A673 (cell line): ENCODE measurements around the gene FSCN2. TPM values are rescaled to one million over a fixed set of nuclear protein-coding genes. Genes with fewer than 3 reads are reported as not detected.

Experiments
- BruUV-seq: library from RNA; stranded (reverse); fragments of 400-500 nt; replicated peaks from 2 replicates; lab custom pipeline; 2021; lab: Mats Ljungman, UMichigan
- CTCF ChIA-PET: fragments of 300-600 bp; sonication (Branson Sonifier 250); formaldehyde crosslinking; loops from one replicate; lab custom pipeline; 2022; ENCODE audit warnings: antibody characterized with exemption; lab: Charles Lee
- POLR2A ChIA-PET: fragments of 300-600 bp; sonication (Branson Sonifier 250); formaldehyde crosslinking; loops from one replicate; lab custom pipeline; 2022; ENCODE audit warnings: antibody characterized with exemption; ENCODE audit not compliant: low non-redundant PET; lab: Charles Lee
- DNase-seq: peaks from one replicate; pipeline ENCODE4 v3.0.0-alpha.2; 2015; ENCODE audit warnings: low spot score
- H3K27ac ChIP-seq: fragments of 200-600 bp; sonication (generic); 2 replicates; pipeline ENCODE4 v1.5.1; 2016; ENCODE audit warnings: mixed run types, low read depth, mild to moderate bottlenecking, mixed read lengths, antibody characterized with exemption, low read length; ENCODE audit not compliant: poor library complexity, severe bottlenecking
- H3K27me3 ChIP-seq: fragments of 200-600 bp; sonication (generic); replicated peaks from 2 replicates; pipeline ENCODE4 v1.6.1; 2017; ENCODE audit warnings: mixed run types, low read depth, mild to moderate bottlenecking, mixed read lengths, antibody characterized with exemption, low read length; ENCODE audit not compliant: insufficient read depth, poor library complexity
- H3K36me3 ChIP-seq: fragments of 200-600 bp; sonication (generic); 2 replicates; pipeline ENCODE4 v1.6.1; 2016; ENCODE audit warnings: mixed run types, mild to moderate bottlenecking, mixed read lengths, antibody characterized with exemption, low read length; ENCODE audit not compliant: insufficient read depth, poor library complexity, severe bottlenecking
- H3K4me1 ChIP-seq: fragments of 200-600 bp; sonication (generic); 2 replicates; pipeline ENCODE4 v1.6.1; 2017; ENCODE audit warnings: mixed run types, mild to moderate bottlenecking, mixed read lengths, antibody characterized with exemption, low read length; ENCODE audit not compliant: insufficient read depth, poor library complexity, severe bottlenecking
- H3K4me3 ChIP-seq: fragments of 200-600 bp; sonication (generic); 2 replicates; pipeline ENCODE4 v1.5.1; 2016; ENCODE audit warnings: low read depth, mixed run types, mild to moderate bottlenecking, mixed read lengths, low read length; ENCODE audit not compliant: poor library complexity, severe bottlenecking
- H3K9me3 ChIP-seq: fragments of 200-600 bp; sonication (generic); 2 replicates; pipeline ENCODE4 v1.6.1; 2016; ENCODE audit warnings: mixed run types, low read depth, mild to moderate bottlenecking, mixed read lengths, antibody characterized with exemption, low read length; ENCODE audit not compliant: poor library complexity, severe bottlenecking
- EZH2 ChIP-seq: fragments of 200-600 bp; sonication (generic); IDR thresholded peaks from 2 replicates; pipeline ENCODE4 v1.6.1; 2017; ENCODE audit warnings: borderline replicate concordance, low read depth, mild to moderate bottlenecking, mixed read lengths, antibody characterized with exemption, low read length; ENCODE audit not compliant: poor library complexity, severe bottlenecking
- intact Hi-C: fragments of 100-400 bp; cut with micrococcal nuclease; formaldehyde crosslinking; loops from one replicate; pipeline ENCODE4 v1.10.0; 2022; ENCODE audit not compliant: unreplicated experiment
- total RNA-seq: library from RNA; stranded (reverse); gene quantifications from 2 replicates; pipeline ENCODE4 v1.2.3, GENCODE V29; 2021
- TF ChIP-seq, protein P1 (sequence below): fragments of 300-800, 200-600 bp; sonication (generic); conservative IDR thresholded peaks from 2 replicates; pipeline ENCODE4 v1.5.1; 2017; ENCODE audit warnings: low read depth, mild to moderate bottlenecking, antibody characterized with exemption, low read length, moderate library complexity, mixed read lengths

The FSCN2 gene
- total RNA-seq, 1 experiment from 2014 or later: 0.26 TPM

DNA sequence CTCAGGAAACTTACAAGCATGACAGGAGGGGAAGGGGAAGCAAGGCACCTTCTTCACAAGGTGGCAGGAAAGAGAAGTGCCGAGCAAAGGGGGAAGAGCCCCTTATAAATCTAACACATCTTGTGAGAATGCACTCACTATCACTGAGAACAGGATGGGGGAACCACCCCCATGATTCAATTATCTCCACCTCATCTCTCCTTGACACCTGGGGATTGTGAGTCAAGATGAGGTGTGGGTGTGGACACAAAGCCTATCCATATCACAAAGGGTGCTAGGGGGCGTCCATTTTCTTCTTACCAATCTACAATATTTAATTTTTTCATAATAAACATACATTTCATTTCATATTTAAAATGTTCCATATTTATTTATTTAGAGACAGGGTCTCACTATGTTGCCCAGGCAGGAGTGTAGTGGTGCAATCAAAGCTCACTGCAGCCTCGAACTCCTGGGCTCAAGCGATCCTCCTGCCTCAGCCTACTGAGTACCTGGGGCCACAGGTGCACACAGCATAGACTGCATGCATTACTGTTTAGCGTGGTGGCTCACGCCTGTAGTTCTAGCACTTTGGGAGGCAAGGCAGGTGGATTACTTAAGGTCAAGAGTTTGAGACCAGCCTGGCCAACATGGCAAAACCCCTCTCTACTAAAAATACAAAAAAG lies 50.5 kb downstream of the FSCN2 start:
- TF ChIP-seq EZH2: no peak
- TF ChIP-seq, protein P1, sequence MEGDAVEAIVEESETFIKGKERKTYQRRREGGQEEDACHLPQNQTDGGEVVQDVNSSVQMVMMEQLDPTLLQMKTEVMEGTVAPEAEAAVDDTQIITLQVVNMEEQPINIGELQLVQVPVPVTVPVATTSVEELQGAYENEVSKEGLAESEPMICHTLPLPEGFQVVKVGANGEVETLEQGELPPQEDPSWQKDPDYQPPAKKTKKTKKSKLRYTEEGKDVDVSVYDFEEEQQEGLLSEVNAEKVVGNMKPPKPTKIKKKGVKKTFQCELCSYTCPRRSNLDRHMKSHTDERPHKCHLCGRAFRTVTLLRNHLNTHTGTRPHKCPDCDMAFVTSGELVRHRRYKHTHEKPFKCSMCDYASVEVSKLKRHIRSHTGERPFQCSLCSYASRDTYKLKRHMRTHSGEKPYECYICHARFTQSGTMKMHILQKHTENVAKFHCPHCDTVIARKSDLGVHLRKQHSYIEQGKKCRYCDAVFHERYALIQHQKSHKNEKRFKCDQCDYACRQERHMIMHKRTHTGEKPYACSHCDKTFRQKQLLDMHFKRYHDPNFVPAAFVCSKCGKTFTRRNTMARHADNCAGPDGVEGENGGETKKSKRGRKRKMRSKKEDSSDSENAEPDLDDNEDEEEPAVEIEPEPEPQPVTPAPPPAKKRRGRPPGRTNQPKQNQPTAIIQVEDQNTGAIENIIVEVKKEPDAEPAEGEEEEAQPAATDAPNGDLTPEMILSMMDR: no peak
- Histone ChIP-seq H3K4me1 (peaks cover 20% of the 10 kb centered on the region), H3K4me3 (no peak overlapping the region), H3K27me3 (no peaks in the 10 kb centered on the region), H3K27ac (no peak overlapping the region), H3K9me3 (no peaks in the 10 kb centered on the region), H3K36me3 (peaks cover 59% of the 10 kb centered on the region)
- ChIA-PET POLR2A (no interaction called here), CTCF (no interaction called here)
- DNase-seq: no peak
- no TSS peak for BruUV-seq
- intact Hi-C loops: no loop called here

DNA sequence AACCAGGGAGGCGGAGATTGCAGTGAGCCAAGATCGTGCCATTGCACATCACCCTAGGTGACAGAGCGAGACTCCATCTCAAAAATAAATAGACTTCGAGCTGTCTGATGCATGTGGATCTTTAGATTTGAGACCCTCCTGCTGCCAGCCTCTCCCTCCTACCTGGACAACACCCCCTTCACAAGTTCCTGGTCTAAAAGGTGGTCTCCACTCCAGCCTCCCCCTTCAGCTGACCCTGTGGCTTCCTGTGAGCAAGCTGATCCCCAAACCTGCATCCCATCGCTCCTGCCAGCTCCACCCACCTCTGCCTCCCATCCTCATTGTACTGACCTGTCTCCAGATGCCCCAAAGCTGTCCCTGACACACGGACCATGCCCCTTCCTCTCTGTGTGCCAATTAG lies 51.1 kb downstream of the FSCN2 start:
- no peak for DNase-seq
- Histone ChIP-seq H3K36me3 (peaks cover 59% of the 10 kb centered on the region), H3K4me3 (no peak overlapping the region), H3K27ac (peak overlapping the region; percentile 37), H3K27me3 (no peaks in the 10 kb centered on the region), H3K9me3 (no peaks in the 10 kb centered on the region), H3K4me1 (peaks cover 14% of the 10 kb centered on the region)
- CTCF ChIA-PET: no interaction called here
- intact Hi-C loops: no loop called here
- POLR2A ChIA-PET: no interaction called here
- TF ChIP-seq, protein P1: no peak
- TF ChIP-seq EZH2: no peak
- no TSS peak for BruUV-seq

DNA sequence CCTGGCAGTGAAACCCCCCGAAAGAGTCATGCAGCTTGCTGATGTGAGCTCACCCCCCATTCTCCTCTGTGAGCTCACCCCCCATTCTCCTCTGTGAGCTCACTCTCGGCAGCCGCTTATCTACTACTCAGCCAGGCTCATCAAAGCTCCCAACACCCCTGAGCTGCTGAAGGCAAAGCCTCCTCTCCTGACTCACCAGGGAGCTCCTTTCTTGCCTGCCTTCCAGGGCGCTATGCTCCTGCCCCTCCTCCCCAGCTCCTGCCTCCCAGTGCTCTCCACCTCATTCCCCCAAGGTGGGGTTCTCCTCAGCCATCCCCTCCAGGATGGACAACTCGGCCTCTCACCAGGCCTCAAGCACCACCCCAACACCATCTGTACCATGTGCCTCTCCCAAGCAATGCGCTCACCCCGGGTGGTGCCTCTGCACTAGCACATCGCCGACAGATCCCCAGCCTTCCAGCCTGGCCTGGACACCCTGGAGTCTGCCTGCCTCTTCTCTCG lies 51.7 kb downstream of the FSCN2 start:
- no peak for DNase-seq
- ChIA-PET CTCF (no interaction called here), POLR2A (interaction anchor here (0.6 kb wide), 1 partner anchor 527 kb away, joined by 5 read pairs; no protein-coding TSS in a partner anchor)
- TF ChIP-seq EZH2: no peak
- TF ChIP-seq, protein P1: no peak
- Histone ChIP-seq H3K4me3 (no peak overlapping the region), H3K36me3 (peaks cover 59% of the 10 kb centered on the region), H3K27ac (peak overlapping the region; percentile 37), H3K27me3 (no peaks in the 10 kb centered on the region), H3K9me3 (no peaks in the 10 kb centered on the region), H3K4me1 (peaks cover 9% of the 10 kb centered on the region)
- intact Hi-C loops: no loop called here
- BruUV-seq: no TSS peak
